Keratinocyte (primary cell): ENCODE measurements around the gene PGLYRP2. TPM values are rescaled to one million over a fixed set of nuclear protein-coding genes. Genes with fewer than 3 reads are reported as not detected.

Experiments
- DNase-seq: peaks from one replicate; pipeline ENCODE4 v3.0.0-alpha.2; 2011; ENCODE audit warnings: low read depth, missing footprints, low spot score
- FAIRE-seq: peaks from 2 replicates; lab custom pipeline; 2011; peaks lifted over from hg19 to GRCh38; lab: Jason Lieb, UNC
- H2AFZ ChIP-seq: 2 replicates; pipeline ENCODE4 v1.6.0; 2012; ENCODE audit warnings: low read length, control low read depth, inconsistent platforms; ENCODE audit not compliant: control insufficient read depth
- H3K27ac ChIP-seq: 2 replicates; pipeline ENCODE4 v1.5.1; 2011; ENCODE audit warnings: low read length; ENCODE audit not compliant: control insufficient read depth, insufficient read depth
- H3K27me3 ChIP-seq: 3 replicates; pipeline ENCODE4 v1.6.0; 2011; ENCODE audit warnings: low read length; ENCODE audit not compliant: control insufficient read depth, insufficient read depth; ENCODE audit errors: extremely low read depth
- H3K36me3 ChIP-seq, 2 experiments: 2 replicates in 1 of 2; 3 replicates in 1 of 2; pipeline ENCODE4 v1.5.1; 2011; ENCODE audit warnings: low read length in 2 of 2, mild to moderate bottlenecking in 1 of 2; ENCODE audit not compliant: control insufficient read depth in 2 of 2, insufficient read depth in 2 of 2; ENCODE audit errors: extremely low read depth in 1 of 2
- H3K4me1 ChIP-seq: 3 replicates; pipeline ENCODE4 v1.5.1; 2011; ENCODE audit warnings: low read length; ENCODE audit not compliant: control insufficient read depth, insufficient read depth; ENCODE audit errors: extremely low read depth
- H3K4me2 ChIP-seq: 3 replicates; pipeline ENCODE4 v1.6.0; 2011; ENCODE audit warnings: low read depth, low read length; ENCODE audit not compliant: control insufficient read depth, insufficient read depth; ENCODE audit errors: extremely low read depth
- H3K4me3 ChIP-seq, 3 experiments: fragments of 200-600 bp in 1 of 3; sonication (generic) in 1 of 3; 2 replicates in 2 of 3; 3 replicates in 1 of 3; pipeline ENCODE4 v1.5.1; 2011 to 2016; ENCODE audit warnings: low read length in 3 of 3, mild to moderate bottlenecking in 3 of 3, control low read depth in 2 of 3, inconsistent platforms in 1 of 3, low read depth in 1 of 3, mixed read lengths in 1 of 3, mixed run types in 1 of 3, moderate library complexity in 1 of 3; ENCODE audit not compliant: control insufficient read depth in 2 of 3, insufficient read depth in 2 of 3; ENCODE audit errors: extremely low read depth in 1 of 3
- H3K79me2 ChIP-seq: 2 replicates; pipeline ENCODE4 v1.6.0; 2012; ENCODE audit warnings: low read length; ENCODE audit not compliant: control insufficient read depth, insufficient read depth
- H3K9ac ChIP-seq: 3 replicates; pipeline ENCODE4 v1.6.0; 2011; ENCODE audit warnings: low read length; ENCODE audit not compliant: control insufficient read depth, insufficient read depth; ENCODE audit errors: extremely low read depth
- H3K9me1 ChIP-seq: 3 replicates; pipeline ENCODE4 v1.6.0; 2011; ENCODE audit warnings: low read length; ENCODE audit not compliant: control insufficient read depth, insufficient read depth; ENCODE audit errors: extremely low read depth
- H3K9me3 ChIP-seq: 2 replicates; pipeline ENCODE4 v1.5.1; 2012; ENCODE audit warnings: low read depth, low read length; ENCODE audit not compliant: control insufficient read depth
- H4K20me1 ChIP-seq: 3 replicates; pipeline ENCODE4 v1.6.0; 2011; ENCODE audit warnings: low read length; ENCODE audit not compliant: control insufficient read depth, insufficient read depth; ENCODE audit errors: extremely low read depth
- CTCF ChIP-seq, 3 experiments: IDR thresholded peaks in 1 of 3; conservative IDR thresholded peaks in 1 of 3; optimal IDR thresholded peaks in 1 of 3; 2 replicates in 2 of 3; 3 replicates in 1 of 3; pipeline versions ENCODE3 to v1.5.1; 2011; ENCODE audit warnings: low read length in 3 of 3, mild to moderate bottlenecking in 3 of 3, moderate library complexity in 2 of 3, control low read depth in 1 of 3, inconsistent platforms in 1 of 3; ENCODE audit not compliant: insufficient read depth in 2 of 3; ENCODE audit errors: extremely low read depth in 1 of 3
- EZH2 ChIP-seq: IDR thresholded peaks from one replicate; pipeline ENCODE4 v1.6.1; 2012; ENCODE audit warnings: inconsistent platforms, mild to moderate bottlenecking, low read length, moderate library complexity
- dilution Hi-C: fragments of 300-500 bp; cut with MboI; formaldehyde crosslinking; loops from one replicate; pipeline ENCODE4 v1.7.0; 2020; ENCODE audit warnings: low sequenced_read_pairs; ENCODE audit not compliant: extremely low pct_ligation_motif_present
- polyA plus RNA-seq, 5 experiments: library from polyadenylated mRNA; depleted of rRNA in 3 of 5; stranded (reverse) in 3 of 5; stranded (forward) in 1 of 5; unstranded in 1 of 5; fragments of >200 nt; gene quantifications; 1 replicate in 1 of 5; 2 replicates in 3 of 5; 3 replicates in 1 of 5; pipeline versions ENCODE4 v1.2.1 to v1.2.3, GENCODE V29; 2011 to 2012; ENCODE audit warnings: missing spikeins in 2 of 5, low read depth in 1 of 5, low replicate concordance in 1 of 5

Gene PGLYRP2
- polyA plus RNA-seq, 1 donor (not counting 4 experiments of a cell fraction or from before 2014, with no cell fraction given) = not detected

- no peak overlapping the region for H3K4me3 ChIP-seq
- no peak overlapping the region for H3K4me2 ChIP-seq
- dilution Hi-C loops = no loop called here
- H3K27me3 ChIP-seq = no peaks in the 10 kb centered on the region
- TF ChIP-seq EZH2 = no peak
- no peak for TF ChIP-seq CTCF (optimal IDR thresholded peaks at IDR 0.05 in 1 of 3, IDR thresholded peaks at IDR 0.05 in 1 of 3, conservative IDR thresholded peaks at IDR 0.05 in 1 of 3; ENCODE audit: extremely low read depth in 1 of 3, insufficient read depth in 2 of 3, low read length in 3 of 3)
- H3K36me3 ChIP-seq = no peaks in the 10 kb centered on the region
- no peak for DNase-seq
- no peaks in the 10 kb centered on the region for H3K4me1 ChIP-seq
- H3K79me2 ChIP-seq = no peaks in the 10 kb centered on the region
- H3K27ac ChIP-seq = no peak overlapping the region
- no peaks in the 10 kb centered on the region for H3K9me3 ChIP-seq
- H3K9me1 ChIP-seq = no peaks in the 10 kb centered on the region
- no peak overlapping the region for H3K9ac ChIP-seq
- no peaks in the 10 kb centered on the region for H4K20me1 ChIP-seq
- no peak overlapping the region for H2AFZ ChIP-seq
- no peak for FAIRE-seq
These were observed 3.0 kb downstream of the PGLYRP2 start for GRCh38 chr19:15476325-15476724.

- Histone ChIP-seq H3K9me3 (no peaks in the 10 kb centered on the region), H3K27ac (no peak overlapping the region), H3K4me2 (no peak overlapping the region), H3K27me3 (no peaks in the 10 kb centered on the region), H3K4me1 (no peaks in the 10 kb centered on the region), H2AFZ (no peak overlapping the region), H3K79me2 (no peaks in the 10 kb centered on the region), H4K20me1 (no peaks in the 10 kb centered on the region), H3K9ac (no peak overlapping the region), H3K9me1 (no peaks in the 10 kb centered on the region), H3K36me3 (no peaks in the 10 kb centered on the region), H3K4me3 (no peak overlapping the region)
- DNase-seq (no peak), FAIRE-seq (no peak)
- dilution Hi-C loops = no loop called here
- TF ChIP-seq EZH2 (no peak), CTCF (optimal IDR thresholded peaks at IDR 0.05 in 1 of 3, IDR thresholded peaks at IDR 0.05 in 1 of 3, conservative IDR thresholded peaks at IDR 0.05 in 1 of 3; ENCODE audit: extremely low read depth in 1 of 3, insufficient read depth in 2 of 3, low read length in 3 of 3) (no peak)
These were observed 3.7 kb downstream of the PGLYRP2 start for GRCh38 chr19:15475611-15476010.
